HG03565 (cell line): Measurements from ENCODE around the gene TRPM5.

ENCODE experiments used
- ATAC-seq: cut with Tn5 transposase; IDR thresholded peaks from one replicate; pipeline ENCODE4 v1.9.1; 2021; ENCODE audit warnings: mild to moderate bottlenecking, moderate library complexity; ENCODE audit not compliant: unreplicated experiment

TRPM5 gene

GRCh38 chr11:2471048-2471803, 26.9 kb upstream of the TRPM5 start:
- no peak for ATAC-seq

- no peak for ATAC-seq
Observed at GRCh38 chr11:2470495-2470894, 26.2 kb upstream of the TRPM5 start.

GRCh38 chr11:2468363-2469235, 24.3 kb upstream of the TRPM5 start:
- ATAC-seq, result no peak

GRCh38 chr11:2467695-2468055, 23.4 kb upstream of the TRPM5 start:
- no peak for ATAC-seq

- no peak for ATAC-seq
Observed at GRCh38 chr11:2466869-2467694, 22.8 kb upstream of the TRPM5 start.

GRCh38 chr11:2466069-2466801, 21.9 kb upstream of the TRPM5 start:
- no peak for ATAC-seq

GRCh38 chr11:2465202-2466068, 21.1 kb upstream of the TRPM5 start:
- ATAC-seq, result no peak

GRCh38 chr11:2464451-2465165, 20.3 kb upstream of the TRPM5 start:
- ATAC-seq, result no peak

GRCh38 chr11:2463766-2464277, 19.5 kb upstream of the TRPM5 start:
- no peak for ATAC-seq

GRCh38 chr11:2462986-2463765, 18.9 kb upstream of the TRPM5 start:
- no peak for ATAC-seq

- no peak for ATAC-seq
Observed at GRCh38 chr11:2462543-2462985, 18.2 kb upstream of the TRPM5 start.

- ATAC-seq, result no peak
Observed at GRCh38 chr11:2461956-2462542, 17.7 kb upstream of the TRPM5 start.

GRCh38 chr11:2461253-2461955, 17.1 kb upstream of the TRPM5 start:
- no peak for ATAC-seq

GRCh38 chr11:2460540-2461252, 16.4 kb upstream of the TRPM5 start:
- ATAC-seq, result no peak

GRCh38 chr11:2459796-2460531, 15.7 kb upstream of the TRPM5 start:
- no peak for ATAC-seq
